Neuron (in vitro differentiated cells): ENCODE measurements around the gene DTHD1.

Experiments
- H2AFZ ChIP-seq: one replicate; pipeline ENCODE4 v1.6.1; 2013; ENCODE audit warnings: low read depth, mild to moderate bottlenecking, inconsistent platforms, low read length, moderate library complexity
- H3K27me3 ChIP-seq: one replicate; pipeline ENCODE4 v1.6.1; 2013; ENCODE audit warnings: low read length; ENCODE audit not compliant: insufficient read depth
- H3K36me3 ChIP-seq: one replicate; pipeline ENCODE4 v1.6.1; 2013; ENCODE audit warnings: low read length; ENCODE audit not compliant: insufficient read depth
- H3K4me1 ChIP-seq: one replicate; pipeline ENCODE4 v1.6.1; 2013; ENCODE audit warnings: low read length; ENCODE audit not compliant: insufficient read depth
- H3K4me3 ChIP-seq: 2 replicates; pipeline ENCODE4 v1.5.1; 2013; ENCODE audit warnings: mild to moderate bottlenecking, low read length, moderate library complexity
- H3K9me3 ChIP-seq: one replicate; pipeline ENCODE4 v1.6.1; 2013; ENCODE audit warnings: low read length

DTHD1 gene

GRCh38 chr4:36254371-36254770 lies 27.0 kb upstream of the DTHD1 start:
- no peaks in the 10 kb centered on the region for H3K9me3 ChIP-seq
- no peaks in the 10 kb centered on the region for H3K27me3 ChIP-seq
- H3K36me3 ChIP-seq, result no peaks in the 10 kb centered on the region
- H3K4me3 ChIP-seq, result no peak overlapping the region
- H2AFZ ChIP-seq, result no peak overlapping the region
- H3K4me1 ChIP-seq, result peaks cover 12% of the 10 kb centered on the region

GRCh38 chr4:36255577-36255976 lies 25.8 kb upstream of the DTHD1 start:
- Histone ChIP-seq H3K36me3 (no peaks in the 10 kb centered on the region), H3K4me1 (peaks cover 12% of the 10 kb centered on the region), H3K27me3 (no peaks in the 10 kb centered on the region), H3K4me3 (no peak overlapping the region), H3K9me3 (no peaks in the 10 kb centered on the region), H2AFZ (no peak overlapping the region)

GRCh38 chr4:36256398-36256891 lies 25.0 kb upstream of the DTHD1 start:
- H3K36me3 ChIP-seq, result no peaks in the 10 kb centered on the region
- H3K4me3 ChIP-seq, result no peak overlapping the region
- H3K9me3 ChIP-seq, result peaks cover 3% of the 10 kb centered on the region
- no peaks in the 10 kb centered on the region for H3K27me3 ChIP-seq
- peak overlapping the region; percentile 60 for H2AFZ ChIP-seq
- H3K4me1 ChIP-seq, result peaks cover 12% of the 10 kb centered on the region

GRCh38 chr4:36260731-36261130 lies 20.7 kb upstream of the DTHD1 start:
- Histone ChIP-seq H3K9me3 (peaks cover 3% of the 10 kb centered on the region), H3K27me3 (no peaks in the 10 kb centered on the region), H3K4me1 (peaks cover 9% of the 10 kb centered on the region), H3K36me3 (no peaks in the 10 kb centered on the region), H3K4me3 (no peak overlapping the region), H2AFZ (no peak overlapping the region)

GRCh38 chr4:36264207-36264826 lies 17.1 kb upstream of the DTHD1 start:
- H3K4me3 ChIP-seq, result no peak overlapping the region
- no peaks in the 10 kb centered on the region for H3K27me3 ChIP-seq
- no peaks in the 10 kb centered on the region for H3K36me3 ChIP-seq
- peaks cover 7% of the 10 kb centered on the region for H3K4me1 ChIP-seq
- peaks cover 3% of the 10 kb centered on the region for H3K9me3 ChIP-seq
- no peak overlapping the region for H2AFZ ChIP-seq

GRCh38 chr4:36267486-36268268 lies 13.7 kb upstream of the DTHD1 start:
- H2AFZ ChIP-seq, result no peak overlapping the region
- no peaks in the 10 kb centered on the region for H3K36me3 ChIP-seq
- H3K9me3 ChIP-seq, result no peaks in the 10 kb centered on the region

GRCh38 chr4:36269101-36269500 lies 12.3 kb upstream of the DTHD1 start:
- H2AFZ ChIP-seq, result no peak overlapping the region
- peaks cover 16% of the 10 kb centered on the region for H3K4me1 ChIP-seq
- no peaks in the 10 kb centered on the region for H3K27me3 ChIP-seq
- no peaks in the 10 kb centered on the region for H3K9me3 ChIP-seq
- no peak overlapping the region for H3K4me3 ChIP-seq
- H3K36me3 ChIP-seq, result no peaks in the 10 kb centered on the region

More at GRCh38 chr4:36267486-36268268, 13.7 kb upstream of the DTHD1 start:
- H3K4me1 ChIP-seq, result peaks cover 16% of the 10 kb centered on the region
- no peak overlapping the region for H3K4me3 ChIP-seq
- no peaks in the 10 kb centered on the region for H3K27me3 ChIP-seq

GRCh38 chr4:36269533-36270173 lies 11.8 kb upstream of the DTHD1 start:
- Histone ChIP-seq H3K27me3 (no peaks in the 10 kb centered on the region), H3K4me1 (peaks cover 16% of the 10 kb centered on the region), H3K9me3 (no peaks in the 10 kb centered on the region), H3K36me3 (no peaks in the 10 kb centered on the region), H2AFZ (no peak overlapping the region), H3K4me3 (no peak overlapping the region)

- Histone ChIP-seq H3K4me1 (peaks cover 16% of the 10 kb centered on the region), H2AFZ (no peak overlapping the region), H3K4me3 (no peak overlapping the region), H3K36me3 (no peaks in the 10 kb centered on the region), H3K27me3 (no peaks in the 10 kb centered on the region), H3K9me3 (no peaks in the 10 kb centered on the region)
Observed at GRCh38 chr4:36273276-36273675, 8.1 kb upstream of the DTHD1 start.

- Histone ChIP-seq H3K27me3 (no peaks in the 10 kb centered on the region), H3K4me3 (no peak overlapping the region), H3K4me1 (peaks cover 11% of the 10 kb centered on the region), H3K36me3 (no peaks in the 10 kb centered on the region), H2AFZ (no peak overlapping the region), H3K9me3 (no peaks in the 10 kb centered on the region)
Observed at GRCh38 chr4:36274158-36274557, 7.3 kb upstream of the DTHD1 start.

GRCh38 chr4:36277533-36277932 lies 3.9 kb upstream of the DTHD1 start:
- H3K36me3 ChIP-seq, result no peaks in the 10 kb centered on the region
- H3K4me3 ChIP-seq, result no peak overlapping the region
- peaks cover 7% of the 10 kb centered on the region for H3K4me1 ChIP-seq
- H3K9me3 ChIP-seq, result no peaks in the 10 kb centered on the region
- no peak overlapping the region for H2AFZ ChIP-seq
- H3K27me3 ChIP-seq, result no peaks in the 10 kb centered on the region

- no peaks in the 10 kb centered on the region for H3K27me3 ChIP-seq
- H3K36me3 ChIP-seq, result no peaks in the 10 kb centered on the region
- no peaks in the 10 kb centered on the region for H3K9me3 ChIP-seq
- peaks cover 20% of the 10 kb centered on the region for H3K4me1 ChIP-seq
- no peak overlapping the region for H3K4me3 ChIP-seq
- H2AFZ ChIP-seq, result no peak overlapping the region
Observed at GRCh38 chr4:36278789-36279188, 2.6 kb upstream of the DTHD1 start.

- Histone ChIP-seq H3K36me3 (no peaks in the 10 kb centered on the region), H3K4me3 (no peak overlapping the region), H3K9me3 (no peaks in the 10 kb centered on the region), H2AFZ (no peak overlapping the region), H3K27me3 (no peaks in the 10 kb centered on the region), H3K4me1 (peaks cover 29% of the 10 kb centered on the region)
Observed at GRCh38 chr4:36280555-36280954, 861 bp upstream of the DTHD1 start.
